ENCODE measurements around the gene APOE.
A peak's percentile ranks its signal among the peaks of the same experiment; 100 is the strongest.
"Not testable (repeated sequence)": the region's sequence is repeated elsewhere in the genome, so short reads cannot be mapped to it uniquely, and the experiment has no call there.

APOE gene

DNA sequence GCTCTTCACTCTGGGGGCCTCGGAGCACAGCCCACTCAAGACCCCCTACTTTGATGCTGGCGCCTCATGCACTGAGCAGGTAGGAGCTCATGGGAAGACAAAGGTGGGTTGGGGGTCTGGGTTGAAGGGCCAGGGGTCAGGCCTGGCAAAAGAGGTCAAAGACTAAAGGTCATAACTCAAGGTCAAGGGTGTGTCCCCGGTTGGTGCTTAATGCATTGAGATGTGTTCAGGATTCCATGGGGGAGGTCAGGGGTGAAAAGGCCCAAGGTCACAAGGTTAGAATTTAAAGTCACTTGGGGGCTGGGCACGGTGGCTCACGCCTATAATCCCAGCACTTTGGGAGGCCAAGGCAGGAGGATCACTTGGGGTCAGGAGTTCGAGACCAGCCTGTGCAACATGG, 19.5 kb upstream of the APOE start:
- FAIRE-seq: no peak

DNA sequence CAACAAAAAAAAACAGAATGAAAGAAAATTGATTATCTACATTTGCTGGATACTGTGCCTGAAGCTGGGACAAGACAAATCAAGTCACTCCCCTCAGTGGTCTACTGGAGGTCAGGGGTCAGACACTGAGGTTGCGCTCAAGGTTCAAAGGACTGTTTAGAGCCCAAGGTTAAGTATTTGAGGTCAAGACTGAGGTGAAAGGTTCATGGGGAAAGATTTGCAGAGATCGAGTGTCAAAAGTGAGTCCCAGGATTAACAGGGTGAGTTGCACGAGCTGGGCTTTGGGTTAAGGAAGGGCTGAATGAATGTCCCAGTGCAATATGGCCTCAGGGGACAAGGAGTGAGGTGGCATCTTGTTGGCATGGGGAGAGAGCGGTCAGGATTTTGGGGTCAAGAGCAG, 17.9 kb upstream of the APOE start:
- FAIRE-seq: no peak

DNA sequence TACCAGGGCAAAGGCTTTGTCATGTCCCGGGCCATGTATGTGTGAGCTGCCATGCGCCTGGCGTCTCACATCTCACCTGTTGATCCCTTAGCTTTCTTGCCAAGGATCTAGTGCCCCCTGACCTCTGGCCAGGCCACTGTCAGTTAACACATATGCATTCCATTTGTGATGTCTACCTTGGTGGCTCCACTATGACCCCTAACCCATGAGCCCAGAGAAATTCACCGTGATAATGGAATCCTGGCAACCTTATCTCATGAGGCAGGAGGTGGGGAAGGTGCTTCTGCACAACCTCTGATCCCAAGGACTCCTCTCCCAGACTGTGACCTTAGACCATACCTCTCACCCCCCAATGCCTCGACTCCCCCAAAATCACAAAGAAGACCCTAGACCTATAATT, 17.3 kb upstream of the APOE start:
- not testable (repeated sequence) for FAIRE-seq

DNA sequence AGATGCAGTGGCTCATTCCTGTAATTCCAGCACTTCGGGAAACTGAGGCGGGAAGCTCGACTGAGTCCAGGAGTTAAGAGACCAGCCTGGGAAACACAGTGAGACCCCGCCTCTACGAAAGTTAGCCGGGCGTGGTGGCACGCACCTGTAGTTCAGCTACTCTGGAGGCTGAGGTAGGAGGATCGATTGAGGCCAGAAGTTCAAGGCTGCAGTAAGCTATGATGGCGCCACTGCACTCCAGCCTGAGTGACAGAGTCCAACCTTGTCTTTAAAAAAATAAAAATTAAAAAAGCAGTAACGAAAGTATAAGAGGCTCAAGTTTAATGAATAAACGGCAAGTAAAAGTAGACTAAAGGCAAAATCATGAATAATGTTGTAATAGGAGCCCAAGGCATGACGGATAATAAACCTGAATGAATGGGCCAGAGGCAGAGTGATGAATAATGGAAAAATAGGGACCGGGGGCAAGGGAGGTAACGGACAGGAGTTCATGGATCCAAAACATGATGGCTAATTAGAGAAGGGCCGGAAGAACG, 15.7 kb upstream of the APOE start:
- no peak for FAIRE-seq

DNA sequence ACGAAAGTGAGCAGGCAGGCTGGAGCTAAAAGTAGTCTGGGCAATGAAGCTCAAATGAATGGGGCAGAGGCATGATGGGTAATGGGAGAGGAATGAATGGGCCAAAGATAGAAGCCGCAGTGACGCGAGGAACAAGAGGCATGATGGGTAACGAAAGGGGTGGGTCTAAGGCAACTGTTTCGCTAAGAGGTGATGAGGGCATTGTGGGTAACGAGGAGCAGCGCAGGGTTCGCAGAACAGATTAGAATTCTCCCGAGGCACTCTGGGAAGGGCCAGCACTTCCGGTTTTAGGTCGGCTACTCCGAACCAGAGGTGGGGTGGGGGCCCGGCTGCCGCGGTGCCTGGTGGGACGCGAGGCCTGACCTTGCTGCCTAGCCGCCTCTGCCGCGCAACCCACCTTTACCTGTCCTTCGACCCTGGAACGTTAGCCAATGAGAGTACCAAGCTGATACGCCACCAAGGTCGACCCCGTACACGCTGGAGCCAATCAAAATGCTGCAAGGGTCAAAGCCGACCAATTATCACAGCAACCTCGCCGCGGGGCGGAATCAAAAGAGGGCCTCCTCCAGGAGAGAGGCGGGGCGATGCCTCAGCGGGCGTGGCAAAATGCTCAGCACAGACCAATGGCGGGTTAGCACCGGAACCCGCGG, 15.1 kb upstream of the APOE start:
- FAIRE-seq: peak; percentile 95

DNA sequence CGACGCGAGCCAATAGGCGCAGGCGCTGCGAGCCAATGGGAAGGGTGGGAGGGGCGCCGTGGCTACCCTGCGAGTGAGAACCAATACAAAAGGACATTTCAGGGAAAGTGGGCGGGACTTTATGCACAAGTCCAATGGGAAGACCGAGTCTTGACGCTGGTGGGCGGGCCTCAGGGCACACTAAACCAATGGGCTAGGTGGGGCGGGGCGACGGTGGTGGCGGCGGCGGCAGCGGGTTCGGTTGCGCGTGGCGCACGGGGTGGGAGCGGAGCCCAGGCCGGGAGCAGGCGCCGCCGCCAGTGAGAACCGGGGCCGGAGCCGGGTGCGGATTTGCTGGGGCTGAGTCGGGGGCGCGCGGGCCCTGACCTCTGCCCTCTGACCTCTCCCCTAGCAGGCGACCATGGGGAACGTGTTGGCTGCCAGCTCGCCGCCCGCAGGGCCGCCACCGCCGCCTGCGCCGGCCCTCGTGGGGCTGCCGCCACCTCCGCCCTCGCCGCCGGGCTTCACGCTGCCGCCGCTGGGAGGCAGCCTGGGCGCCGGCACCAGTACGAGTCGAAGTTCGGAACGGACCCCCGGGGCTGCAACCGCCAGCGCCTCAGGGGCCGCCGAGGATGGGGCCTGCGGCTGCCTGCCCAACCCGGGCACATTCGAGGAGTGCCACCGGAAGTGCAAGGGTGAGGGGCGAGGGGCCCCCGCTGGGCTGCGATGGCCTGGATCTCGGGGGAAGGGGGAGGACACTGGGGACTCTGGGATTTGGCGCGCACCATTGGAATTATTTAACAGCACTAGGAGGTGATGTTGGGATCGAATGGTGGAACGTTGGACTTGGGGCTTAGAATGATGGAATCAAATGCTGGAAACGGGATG, 14.3 kb upstream of the APOE start, which contains the start of gene TOMM40:
TOMM40 (plus strand) TSS at position 239 of the 867 bp plus-strand sequence; CDS start at position 401, 162 bp downstream.
- FAIRE-seq: no peak

DNA sequence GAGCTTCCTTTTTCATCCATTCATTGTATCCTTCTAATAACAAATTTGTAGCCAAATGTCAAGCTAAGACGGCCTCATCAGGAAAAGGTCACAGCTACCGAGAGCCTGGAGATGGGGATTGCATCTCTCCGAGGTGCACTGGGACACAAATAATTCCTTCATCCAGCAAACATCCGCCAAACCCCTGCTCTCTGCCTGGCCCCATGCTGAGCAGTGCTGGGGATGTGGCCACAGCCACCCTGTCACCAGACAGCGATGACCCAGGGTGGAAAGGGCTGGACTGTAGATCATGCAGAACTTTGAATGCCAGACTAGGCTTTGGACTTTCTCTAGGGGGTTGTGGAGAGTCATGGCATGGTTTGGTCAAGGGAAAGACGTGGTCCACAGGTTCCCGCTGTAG, 12.7 kb upstream of the APOE start:
- no peak for FAIRE-seq

DNA sequence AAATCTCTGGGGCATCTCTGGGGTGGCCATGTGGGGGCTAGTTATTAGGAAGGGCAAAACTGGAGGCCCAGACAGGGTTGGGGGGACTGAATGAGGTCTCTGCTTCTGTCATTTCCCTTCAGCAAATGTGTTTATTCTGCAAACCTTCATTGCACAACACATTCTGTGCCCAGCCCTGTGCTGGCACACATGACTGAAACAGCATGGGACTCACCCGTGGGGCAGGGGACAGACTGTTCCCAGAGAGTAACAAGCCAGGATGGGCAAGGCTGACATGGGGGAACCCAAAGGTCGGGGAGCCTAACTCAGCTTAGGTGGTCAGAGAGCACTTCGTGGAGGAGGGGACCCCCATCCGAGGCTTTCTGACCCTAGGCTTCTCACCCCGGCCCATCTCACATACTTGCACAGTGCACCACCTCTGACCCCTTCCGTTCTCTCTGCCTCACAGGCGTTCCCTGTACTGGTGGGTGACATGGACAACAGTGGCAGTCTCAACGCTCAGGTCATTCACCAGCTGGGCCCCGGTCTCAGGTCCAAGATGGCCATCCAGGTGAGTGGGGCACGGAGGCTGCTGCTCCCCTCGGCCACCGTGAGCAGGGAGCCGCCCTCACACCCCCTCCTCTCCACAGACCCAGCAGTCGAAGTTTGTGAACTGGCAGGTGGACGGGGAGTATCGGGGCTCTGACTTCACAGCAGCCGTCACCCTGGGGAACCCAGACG, 12.1 kb upstream of the APOE start:
- no peak for FAIRE-seq

DNA sequence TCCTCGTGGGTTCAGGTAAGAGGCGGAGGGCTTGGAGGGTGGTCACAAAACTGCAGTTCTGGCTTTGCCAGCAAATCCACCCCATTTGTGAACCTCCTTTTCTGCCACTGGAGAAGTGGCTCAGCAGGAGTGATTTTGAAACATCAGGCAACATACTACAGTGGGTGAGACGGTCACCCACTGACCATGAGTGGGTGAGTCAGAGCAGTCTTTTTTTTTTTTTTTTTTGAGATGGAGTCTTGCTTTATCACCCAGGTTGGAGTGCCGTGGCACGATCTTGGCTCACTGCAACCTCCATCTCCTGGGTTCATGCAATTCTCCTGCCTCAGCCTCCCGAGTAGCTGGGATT, 11.6 kb upstream of the APOE start:
- no peak for FAIRE-seq

DNA sequence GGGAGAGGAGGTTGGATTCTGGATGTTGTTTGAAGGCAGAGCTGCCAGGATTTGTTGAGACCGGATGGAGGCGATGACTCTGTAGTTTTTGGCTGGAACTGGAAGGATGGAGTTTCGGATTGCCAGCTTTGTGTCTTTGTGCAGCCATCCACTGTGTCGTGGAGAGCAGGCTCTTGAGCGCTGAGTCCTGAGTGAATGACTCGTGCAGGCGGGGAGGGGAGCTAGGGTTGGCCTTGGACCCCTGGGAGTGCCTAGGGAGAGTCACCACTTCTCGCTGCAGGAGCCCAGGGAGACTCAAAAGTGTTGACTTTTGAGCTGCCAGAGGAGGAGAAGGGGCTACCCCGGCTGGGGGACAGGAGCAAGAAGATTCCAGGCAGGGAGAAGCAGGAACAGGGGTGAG, 10.7 kb upstream of the APOE start:
- no peak for FAIRE-seq

DNA sequence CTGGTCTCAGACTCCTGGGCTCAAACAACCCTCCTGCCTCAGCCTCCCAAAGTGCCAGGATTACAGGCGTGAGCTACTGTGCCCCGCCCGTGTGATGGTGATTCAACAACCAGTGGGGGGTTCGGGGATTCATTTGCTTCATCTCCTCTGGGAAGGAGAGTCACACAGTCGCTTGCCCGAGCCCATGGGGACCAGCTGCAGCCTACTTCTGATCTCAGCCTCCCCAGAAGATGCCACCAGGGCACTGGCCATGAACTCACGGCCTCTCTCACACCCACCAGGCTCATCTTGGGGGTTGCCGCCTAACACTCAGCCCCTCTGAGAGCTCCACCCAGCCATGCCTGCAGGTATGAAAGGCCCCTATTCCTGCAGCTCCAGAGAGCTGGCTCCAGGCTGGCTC, 7.8 kb upstream of the APOE start:
- no peak for FAIRE-seq

DNA sequence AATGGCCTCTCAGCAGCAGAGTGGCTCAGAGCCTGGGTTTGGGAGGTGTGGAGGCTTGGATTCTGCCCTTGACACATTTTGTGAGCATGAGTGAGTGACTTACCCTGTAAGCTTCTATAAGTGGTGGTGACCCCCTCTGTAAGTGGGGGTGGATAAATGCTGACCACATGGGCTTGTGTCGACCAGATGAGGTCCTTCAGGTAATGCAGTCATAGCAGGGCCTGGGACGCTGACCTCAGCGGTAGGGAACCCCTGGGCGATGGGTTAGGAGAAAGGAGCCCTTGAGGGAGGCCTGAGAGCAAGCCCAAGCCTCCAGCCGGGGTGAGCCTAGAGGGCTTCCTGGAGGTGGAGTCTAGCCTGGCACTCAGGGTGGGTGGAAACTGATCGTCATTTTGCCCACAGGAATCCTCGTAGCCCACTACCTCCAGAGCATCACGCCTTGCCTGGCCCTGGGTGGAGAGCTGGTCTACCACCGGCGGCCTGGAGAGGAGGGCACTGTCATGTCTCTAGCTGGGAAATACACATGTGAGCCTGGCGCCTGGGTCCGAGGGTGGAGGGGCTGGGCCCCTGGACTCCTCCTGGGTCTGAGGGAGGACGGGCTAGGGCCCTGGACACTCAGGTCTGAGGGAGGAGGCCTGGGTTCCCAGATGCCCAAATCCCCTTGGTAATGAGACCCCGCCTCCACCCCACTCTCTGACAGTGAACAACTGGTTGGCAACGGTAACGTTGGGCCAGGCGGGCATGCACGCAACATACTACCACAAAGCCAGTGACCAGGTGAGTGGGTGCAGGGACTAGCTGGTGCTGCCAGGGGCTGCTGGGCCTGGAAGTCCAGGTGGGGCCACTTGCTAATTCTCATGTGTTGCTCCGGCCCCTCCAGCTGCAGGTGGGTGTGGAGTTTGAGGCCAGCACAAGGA, 5.0 kb upstream of the APOE start:
- no peak for FAIRE-seq

DNA sequence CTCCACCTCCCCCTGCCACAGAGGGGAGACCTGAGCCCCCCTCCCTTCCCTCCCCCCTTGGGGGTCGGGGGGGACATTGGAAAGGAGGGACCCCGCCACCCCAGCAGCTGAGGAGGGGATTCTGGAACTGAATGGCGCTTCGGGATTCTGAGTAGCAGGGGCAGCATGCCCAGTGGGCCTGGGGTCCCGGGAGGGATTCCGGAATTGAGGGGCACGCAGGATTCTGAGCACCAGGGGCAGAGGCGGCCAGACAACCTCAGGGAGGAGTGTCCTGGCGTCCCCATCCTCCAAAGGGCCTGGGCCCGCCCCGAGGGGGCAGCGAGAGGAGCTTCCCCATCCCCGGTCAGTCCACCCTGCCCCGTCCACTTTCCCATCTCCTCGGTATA, 2.4 kb upstream of the APOE start:
- FAIRE-seq: no peak

DNA sequence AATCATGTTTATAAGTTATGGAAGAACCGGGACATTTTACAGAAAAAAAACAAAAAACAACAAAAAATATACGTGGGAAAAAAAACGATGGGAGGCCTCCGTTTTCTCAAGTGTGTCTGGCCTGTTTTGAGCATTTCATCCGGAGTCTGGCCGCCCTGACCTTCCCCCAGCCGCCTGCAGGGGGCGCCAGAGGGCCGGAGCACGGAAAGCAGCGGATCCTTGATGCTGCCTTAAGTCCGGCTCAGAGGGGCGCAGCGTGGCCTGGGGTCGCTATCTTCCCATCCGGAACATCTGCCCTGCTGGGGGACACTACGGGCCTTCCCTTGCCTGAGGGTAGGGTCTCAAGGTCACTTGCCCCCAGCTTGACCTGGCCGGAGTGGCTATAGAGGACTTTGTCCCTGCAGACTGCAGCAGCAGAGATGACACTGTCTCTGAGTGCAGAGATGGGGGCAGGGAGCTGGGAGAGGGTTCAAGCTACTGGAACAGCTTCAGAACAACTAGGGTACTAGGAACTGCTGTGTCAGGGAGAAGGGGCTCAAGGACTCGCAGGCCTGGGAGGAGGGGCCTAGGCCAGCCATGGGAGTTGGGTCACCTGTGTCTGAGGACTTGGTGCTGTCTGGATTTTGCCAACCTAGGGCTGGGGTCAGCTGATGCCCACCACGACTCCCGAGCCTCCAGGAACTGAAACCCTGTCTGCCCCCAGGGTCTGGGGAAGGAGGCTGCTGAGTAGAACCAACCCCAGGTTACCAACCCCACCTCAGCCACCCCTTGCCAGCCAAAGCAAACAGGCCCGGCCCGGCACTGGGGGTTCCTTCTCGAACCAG, 1.8 kb upstream of the APOE start:
- no peak for FAIRE-seq

DNA sequence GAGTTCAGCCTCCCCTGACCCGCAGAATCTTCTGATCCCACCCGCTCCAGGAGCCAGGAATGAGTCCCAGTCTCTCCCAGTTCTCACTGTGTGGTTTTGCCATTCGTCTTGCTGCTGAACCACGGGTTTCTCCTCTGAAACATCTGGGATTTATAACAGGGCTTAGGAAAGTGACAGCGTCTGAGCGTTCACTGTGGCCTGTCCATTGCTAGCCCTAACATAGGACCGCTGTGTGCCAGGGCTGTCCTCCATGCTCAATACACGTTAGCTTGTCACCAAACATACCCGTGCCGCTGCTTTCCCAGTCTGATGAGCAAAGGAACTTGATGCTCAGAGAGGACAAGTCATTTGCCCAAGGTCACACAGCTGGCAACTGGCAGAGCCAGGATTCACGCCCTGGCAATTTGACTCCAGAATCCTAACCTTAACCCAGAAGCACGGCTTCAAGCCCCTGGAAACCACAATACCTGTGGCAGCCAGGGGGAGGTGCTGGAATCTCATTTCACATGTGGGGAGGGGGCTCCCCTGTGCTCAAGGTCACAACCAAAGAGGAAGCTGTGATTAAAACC, 1.1 kb upstream of the APOE start:
- FAIRE-seq: no peak

DNA sequence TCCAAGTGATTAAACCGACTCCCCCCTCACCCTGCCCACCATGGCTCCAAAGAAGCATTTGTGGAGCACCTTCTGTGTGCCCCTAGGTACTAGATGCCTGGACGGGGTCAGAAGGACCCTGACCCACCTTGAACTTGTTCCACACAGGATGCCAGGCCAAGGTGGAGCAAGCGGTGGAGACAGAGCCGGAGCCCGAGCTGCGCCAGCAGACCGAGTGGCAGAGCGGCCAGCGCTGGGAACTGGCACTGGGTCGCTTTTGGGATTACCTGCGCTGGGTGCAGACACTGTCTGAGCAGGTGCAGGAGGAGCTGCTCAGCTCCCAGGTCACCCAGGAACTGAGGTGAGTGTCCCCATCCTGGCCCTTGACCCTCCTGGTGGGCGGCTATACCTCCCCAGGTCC, 2.0 kb downstream of the APOE start:
- no peak for FAIRE-seq

DNA sequence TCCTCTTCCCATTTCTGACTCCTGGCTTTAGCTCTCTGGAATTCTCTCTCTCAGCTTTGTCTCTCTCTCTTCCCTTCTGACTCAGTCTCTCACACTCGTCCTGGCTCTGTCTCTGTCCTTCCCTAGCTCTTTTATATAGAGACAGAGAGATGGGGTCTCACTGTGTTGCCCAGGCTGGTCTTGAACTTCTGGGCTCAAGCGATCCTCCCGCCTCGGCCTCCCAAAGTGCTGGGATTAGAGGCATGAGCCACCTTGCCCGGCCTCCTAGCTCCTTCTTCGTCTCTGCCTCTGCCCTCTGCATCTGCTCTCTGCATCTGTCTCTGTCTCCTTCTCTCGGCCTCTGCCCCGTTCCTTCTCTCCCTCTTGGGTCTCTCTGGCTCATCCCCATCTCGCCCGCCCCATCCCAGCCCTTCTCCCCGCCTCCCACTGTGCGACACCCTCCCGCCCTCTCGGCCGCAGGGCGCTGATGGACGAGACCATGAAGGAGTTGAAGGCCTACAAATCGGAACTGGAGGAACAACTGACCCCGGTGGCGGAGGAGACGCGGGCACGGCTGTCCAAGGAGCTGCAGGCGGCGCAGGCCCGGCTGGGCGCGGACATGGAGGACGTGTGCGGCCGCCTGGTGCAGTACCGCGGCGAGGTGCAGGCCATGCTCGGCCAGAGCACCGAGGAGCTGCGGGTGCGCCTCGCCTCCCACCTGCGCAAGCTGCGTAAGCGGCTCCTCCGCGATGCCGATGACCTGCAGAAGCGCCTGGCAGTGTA, 2.7 kb downstream of the APOE start:
- FAIRE-seq: no peak

DNA sequence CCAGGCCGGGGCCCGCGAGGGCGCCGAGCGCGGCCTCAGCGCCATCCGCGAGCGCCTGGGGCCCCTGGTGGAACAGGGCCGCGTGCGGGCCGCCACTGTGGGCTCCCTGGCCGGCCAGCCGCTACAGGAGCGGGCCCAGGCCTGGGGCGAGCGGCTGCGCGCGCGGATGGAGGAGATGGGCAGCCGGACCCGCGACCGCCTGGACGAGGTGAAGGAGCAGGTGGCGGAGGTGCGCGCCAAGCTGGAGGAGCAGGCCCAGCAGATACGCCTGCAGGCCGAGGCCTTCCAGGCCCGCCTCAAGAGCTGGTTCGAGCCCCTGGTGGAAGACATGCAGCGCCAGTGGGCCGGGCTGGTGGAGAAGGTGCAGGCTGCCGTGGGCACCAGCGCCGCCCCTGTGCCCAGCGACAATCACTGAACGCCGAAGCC, 3.3 kb downstream of the APOE start:
- no peak for FAIRE-seq

DNA sequence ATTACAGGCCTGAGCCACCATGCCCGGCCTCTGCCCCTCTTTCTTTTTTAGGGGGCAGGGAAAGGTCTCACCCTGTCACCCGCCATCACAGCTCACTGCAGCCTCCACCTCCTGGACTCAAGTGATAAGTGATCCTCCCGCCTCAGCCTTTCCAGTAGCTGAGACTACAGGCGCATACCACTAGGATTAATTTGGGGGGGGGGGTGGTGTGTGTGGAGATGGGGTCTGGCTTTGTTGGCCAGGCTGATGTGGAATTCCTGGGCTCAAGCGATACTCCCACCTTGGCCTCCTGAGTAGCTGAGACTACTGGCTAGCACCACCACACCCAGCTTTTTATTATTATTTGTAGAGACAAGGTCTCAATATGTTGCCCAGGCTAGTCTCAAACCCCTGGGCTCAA, 4.2 kb downstream of the APOE start:
- no peak for FAIRE-seq

DNA sequence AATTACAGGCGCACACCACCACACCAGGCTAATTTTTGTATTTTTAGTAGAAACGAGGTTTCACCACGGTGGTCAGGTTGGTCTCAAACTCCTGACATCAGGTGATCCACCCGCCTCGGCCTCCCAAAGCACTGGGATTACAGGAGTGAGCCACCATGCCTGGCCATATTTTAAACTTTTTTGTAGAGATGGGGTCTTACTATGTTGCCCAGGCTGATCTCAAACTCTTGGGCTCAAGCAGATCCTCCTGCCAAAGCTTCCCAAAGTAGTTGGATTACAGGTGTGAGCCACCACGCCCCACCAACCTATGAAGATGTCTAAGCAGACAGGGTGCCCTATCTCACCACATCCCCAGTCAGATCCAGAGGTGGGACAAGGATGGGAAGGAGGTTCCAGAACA, 6.3 kb downstream of the APOE start:
- FAIRE-seq: not testable (repeated sequence)
